Measurements from ENCODE around the gene MTG2.

The MTG2 gene

GRCh38 chr20:62236200-62236599 lies 53.4 kb downstream of the MTG2 start:
- POLR2A ChIA-PET = no interaction called here
- Histone ChIP-seq H3K27ac (ENCODE audit: extremely low read depth, low read depth, low read length) (no peak overlapping the region), H3K9me3 (ENCODE audit: control insufficient read depth, insufficient read depth, low read depth, low read length) (no peaks in the 10 kb centered on the region), H3K4me3 (ENCODE audit: low read depth, low read length) (no peak overlapping the region), H3K4me1 (ENCODE audit: control insufficient read depth, insufficient read depth, low read length) (peaks cover 6% of the 10 kb centered on the region; the same call in 1 of the 2 replicates), H3K36me3 (ENCODE audit: control insufficient read depth in 2 of 2, insufficient read depth in 1 of 2, low read length in 2 of 2) (peaks cover 0 to 12% of the 10 kb centered on the region in 2 experiments; a peak in 1 of 3 replicates)
- CTCF ChIA-PET = interaction anchor here (0.7 to 1.2 kb wide), 2 partner anchors 66 to 267 kb away, joined by 3 read pairs; no protein-coding TSS in a partner anchor
- TF ChIP-seq ZNF701 (tag by site-specific recombination; IDR thresholded peaks at IDR 0.05) (no peak), ZNF214 (tag by site-specific recombination; IDR thresholded peaks at IDR 0.05; ENCODE audit: borderline replicate concordance) (no peak), ATF2 (tag by site-specific recombination; IDR thresholded peaks at IDR 0.05; ENCODE audit: low read depth) (no peak), ZBTB7A (tag by site-specific recombination; IDR thresholded peaks at IDR 0.05; ENCODE audit: low read depth) (no peak), ZNF175 (tag by site-specific recombination; IDR thresholded peaks at IDR 0.05) (no peak), ZNF223 (tag by site-specific recombination; IDR thresholded peaks at IDR 0.05) (no peak), ZNF585B (tag by site-specific recombination; IDR thresholded peaks at IDR 0.05) (no peak)

- no peak for TF ChIP-seq ZBTB8A (tag by site-specific recombination; IDR thresholded peaks at IDR 0.05)
- TF ChIP-seq CTCF (tag by site-specific recombination; IDR thresholded peaks at IDR 0.05) = no peak
- TF ChIP-seq ZNF426 (tag by site-specific recombination; IDR thresholded peaks at IDR 0.05) = no peak
- TF ChIP-seq ZNF169 (tag by site-specific recombination; IDR thresholded peaks at IDR 0.05) = no peak
- ChIA-PET CTCF (interaction anchor here (1.2 kb wide), 1 partner anchor 65 kb away, joined by 3 read pairs; no protein-coding TSS in a partner anchor), POLR2A (no interaction called here)
- H3K4me3 ChIP-seq (ENCODE audit: low read depth, low read length) = no peak overlapping the region
- H3K36me3 ChIP-seq (ENCODE audit: control insufficient read depth in 2 of 2, insufficient read depth in 1 of 2, low read length in 2 of 2) = peaks cover 0 to 19% of the 10 kb centered on the region in 2 experiments; a peak in 1 of 3 replicates
- no peak overlapping the region for H3K27ac ChIP-seq (ENCODE audit: extremely low read depth, low read depth, low read length)
- peaks cover 6% of the 10 kb centered on the region; the same call in 1 of the 2 replicates for H3K4me1 ChIP-seq (ENCODE audit: control insufficient read depth, insufficient read depth, low read length)
- no peaks in the 10 kb centered on the region for H3K9me3 ChIP-seq (ENCODE audit: control insufficient read depth, insufficient read depth, low read depth, low read length)
Measured at GRCh38 chr20:62236766-62237513, 54.1 kb downstream of the MTG2 start.

- H3K27ac ChIP-seq (ENCODE audit: extremely low read depth, low read depth, low read length) = no peak overlapping the region
- peaks cover 0 to 24% of the 10 kb centered on the region in 2 experiments; a peak in 1 of 3 replicates for H3K36me3 ChIP-seq (ENCODE audit: control insufficient read depth in 2 of 2, insufficient read depth in 1 of 2, low read length in 2 of 2)
- ChIA-PET CTCF (interaction anchor here (1.2 kb wide), 1 partner anchor 65 kb away, joined by 3 read pairs; no protein-coding TSS in a partner anchor), POLR2A (no interaction called here)
- H3K4me3 ChIP-seq (ENCODE audit: low read depth, low read length) = no peak overlapping the region
- peaks cover 6% of the 10 kb centered on the region; the same call in 1 of the 2 replicates for H3K4me1 ChIP-seq (ENCODE audit: control insufficient read depth, insufficient read depth, low read length)
- no peaks in the 10 kb centered on the region for H3K9me3 ChIP-seq (ENCODE audit: control insufficient read depth, insufficient read depth, low read depth, low read length)
- TF ChIP-seq ZNF404 (tag by site-specific recombination; IDR thresholded peaks at IDR 0.05) (no peak), YY1 (tag by site-specific recombination; IDR thresholded peaks at IDR 0.05) (no peak), MEIS1 (CRISPR knock-in tag; IDR thresholded peaks at IDR 0.05; ENCODE audit: borderline replicate concordance) (no peak), SP3 (tag by site-specific recombination; IDR thresholded peaks at IDR 0.05) (no peak), PRDM10 (tag by site-specific recombination; IDR thresholded peaks at IDR 0.05) (no peak), GLIS2 (tag by site-specific recombination; IDR thresholded peaks at IDR 0.05) (no peak), ZFP41 (tag by site-specific recombination; IDR thresholded peaks at IDR 0.05; ENCODE audit: borderline replicate concordance) (no peak), ZNF112 (tag by site-specific recombination; IDR thresholded peaks at IDR 0.05) (no peak), ZIC2 (tag by site-specific recombination; IDR thresholded peaks at IDR 0.05) (no peak), ZNF433 (tag by site-specific recombination; IDR thresholded peaks at IDR 0.05; ENCODE audit: low read depth) (no peak), ZFP69B (tag by site-specific recombination; IDR thresholded peaks at IDR 0.05) (no peak), ZNF302 (tag by site-specific recombination; IDR thresholded peaks at IDR 0.05; ENCODE audit: low read depth) (no peak), ZNF645 (tag by site-specific recombination; IDR thresholded peaks at IDR 0.05) (no peak), ZNF521 (tag by site-specific recombination; IDR thresholded peaks at IDR 0.05) (no peak)
Measured at GRCh38 chr20:62237514-62237800, 54.6 kb downstream of the MTG2 start.
